ENCODE data around the gene MCF2L. TPM values are rescaled to one million over a fixed set of nuclear protein-coding genes. Genes with fewer than 3 reads are reported as not detected.
"Not testable (repeated sequence)": the region's sequence is repeated elsewhere in the genome, so short reads cannot be mapped to it uniquely, and the experiment has no call there.

Gene MCF2L
- total RNA-seq, 2 experiments from 2014 or later: 1.6 to 2.8 TPM

DNA sequence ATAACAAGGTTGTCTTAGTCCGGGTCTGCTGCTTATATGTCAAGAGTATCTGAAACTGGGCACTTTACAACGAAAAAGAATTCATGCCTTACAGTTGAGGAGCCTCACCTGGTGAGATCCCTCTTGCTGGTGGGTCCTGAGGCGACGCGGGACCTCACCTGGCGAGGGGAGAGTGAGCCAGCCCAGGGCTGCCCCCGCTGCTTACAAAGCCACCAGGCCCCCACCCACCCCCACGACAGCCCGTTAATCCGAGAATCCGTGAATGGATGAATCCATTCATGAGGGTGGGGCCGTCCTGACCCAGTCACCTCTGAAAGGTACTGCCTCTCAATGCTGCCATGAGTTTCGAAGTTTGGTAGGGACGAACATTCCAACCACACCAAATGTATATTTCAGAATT, 82.6 kb downstream of the MCF2L start:
- CTCF ChIA-PET: no interaction called here
- no peak overlapping the region for H3K27ac Mint-ChIP-seq
- ATAC-seq (no peak), DNase-seq (no peak)
- H3K27me3 Mint-ChIP-seq: no peaks in the 10 kb centered on the region
- no peak overlapping the region for H3K4me3 Mint-ChIP-seq
- no peaks in the 10 kb centered on the region for H3K9me3 Mint-ChIP-seq (ENCODE audit: low read depth)
- no peaks in the 10 kb centered on the region for H3K4me1 Mint-ChIP-seq
- H3K36me3 Mint-ChIP-seq: no peaks in the 10 kb centered on the region

DNA sequence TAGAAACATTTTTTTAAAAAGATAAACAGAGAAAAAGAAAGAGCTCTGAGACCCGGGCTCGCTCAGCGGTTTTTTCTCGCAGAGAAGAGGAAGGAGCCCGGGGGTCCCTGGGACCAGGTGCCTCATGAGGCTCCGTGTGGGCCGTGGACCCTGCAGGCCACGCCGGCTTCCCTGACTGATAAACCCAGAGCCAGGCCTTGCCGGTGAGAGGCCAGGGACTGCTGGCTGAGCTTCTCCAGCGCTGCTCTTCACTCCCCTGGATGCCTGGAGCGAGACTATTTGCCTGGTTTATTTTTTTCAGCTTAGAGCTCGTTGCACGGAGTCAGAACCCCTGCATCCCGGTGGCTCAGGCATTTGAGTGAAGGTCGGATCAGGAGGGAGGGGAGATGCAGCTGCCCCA, 83.2 kb downstream of the MCF2L start:
- H3K4me1 Mint-ChIP-seq: no peaks in the 10 kb centered on the region
- ATAC-seq (no peak), DNase-seq (no peak)
- H3K27ac Mint-ChIP-seq: no peak overlapping the region
- CTCF ChIA-PET: no interaction called here
- no peak overlapping the region for H3K4me3 Mint-ChIP-seq
- no peaks in the 10 kb centered on the region for H3K27me3 Mint-ChIP-seq
- H3K9me3 Mint-ChIP-seq (ENCODE audit: low read depth): no peaks in the 10 kb centered on the region
- no peaks in the 10 kb centered on the region for H3K36me3 Mint-ChIP-seq

DNA sequence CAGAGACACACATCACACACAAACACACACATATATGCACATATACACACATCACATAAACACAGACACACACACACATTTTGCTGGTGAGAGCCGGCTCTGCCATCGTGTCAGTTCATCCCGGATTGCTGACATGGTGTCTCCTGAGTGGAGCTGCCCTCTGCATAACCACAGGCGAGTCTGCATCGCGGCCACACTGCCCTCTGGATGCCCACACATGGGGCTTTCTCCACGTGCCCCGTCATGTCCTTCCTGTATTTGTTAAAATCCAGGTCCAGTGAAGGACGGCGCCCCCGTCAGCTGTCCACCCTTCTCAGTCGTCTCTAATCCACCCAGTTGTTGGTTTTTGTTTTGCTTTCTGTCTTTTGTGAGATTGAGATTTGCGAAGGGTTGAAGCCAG, 84.0 kb downstream of the MCF2L start:
- CTCF ChIA-PET: no interaction called here

DNA sequence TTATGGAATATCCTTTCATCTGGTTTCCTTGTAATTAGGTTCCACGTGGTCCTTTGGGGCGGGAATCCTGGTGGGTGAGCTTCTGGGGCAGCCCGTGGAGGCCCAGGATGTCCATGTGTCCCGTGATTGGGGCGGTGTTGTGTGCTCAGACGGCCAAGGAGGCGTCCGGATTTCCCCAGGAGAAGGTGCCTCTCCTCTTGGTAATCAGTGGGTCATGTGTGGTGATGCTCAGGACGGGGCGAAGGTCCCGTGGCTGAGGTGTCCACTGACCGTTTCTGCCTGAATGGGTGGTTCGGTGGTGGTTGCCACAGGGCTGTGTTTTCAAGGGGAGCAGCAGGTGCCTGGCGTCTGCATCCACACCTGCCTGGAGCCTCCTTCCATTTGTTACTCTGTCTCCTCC, 84.4 kb downstream of the MCF2L start:
- DNase-seq: no peak
- H3K4me1 Mint-ChIP-seq: no peaks in the 10 kb centered on the region
- no peaks in the 10 kb centered on the region for H3K36me3 Mint-ChIP-seq
- H3K4me3 Mint-ChIP-seq: no peak overlapping the region
- H3K27me3 Mint-ChIP-seq: no peaks in the 10 kb centered on the region
- ATAC-seq: no peak
- CTCF ChIA-PET: no interaction called here
- H3K9me3 Mint-ChIP-seq (ENCODE audit: low read depth): no peaks in the 10 kb centered on the region
- H3K27ac Mint-ChIP-seq: no peak overlapping the region

More for the DNA sequence above, 84.0 kb downstream of the MCF2L start:
- H3K4me3 Mint-ChIP-seq: no peak overlapping the region
- H3K9me3 Mint-ChIP-seq (ENCODE audit: low read depth): no peaks in the 10 kb centered on the region
- DNase-seq: no peak
- no peaks in the 10 kb centered on the region for H3K36me3 Mint-ChIP-seq
- no peak for ATAC-seq
- H3K27ac Mint-ChIP-seq: no peak overlapping the region
- H3K27me3 Mint-ChIP-seq: no peaks in the 10 kb centered on the region
- no peaks in the 10 kb centered on the region for H3K4me1 Mint-ChIP-seq

DNA sequence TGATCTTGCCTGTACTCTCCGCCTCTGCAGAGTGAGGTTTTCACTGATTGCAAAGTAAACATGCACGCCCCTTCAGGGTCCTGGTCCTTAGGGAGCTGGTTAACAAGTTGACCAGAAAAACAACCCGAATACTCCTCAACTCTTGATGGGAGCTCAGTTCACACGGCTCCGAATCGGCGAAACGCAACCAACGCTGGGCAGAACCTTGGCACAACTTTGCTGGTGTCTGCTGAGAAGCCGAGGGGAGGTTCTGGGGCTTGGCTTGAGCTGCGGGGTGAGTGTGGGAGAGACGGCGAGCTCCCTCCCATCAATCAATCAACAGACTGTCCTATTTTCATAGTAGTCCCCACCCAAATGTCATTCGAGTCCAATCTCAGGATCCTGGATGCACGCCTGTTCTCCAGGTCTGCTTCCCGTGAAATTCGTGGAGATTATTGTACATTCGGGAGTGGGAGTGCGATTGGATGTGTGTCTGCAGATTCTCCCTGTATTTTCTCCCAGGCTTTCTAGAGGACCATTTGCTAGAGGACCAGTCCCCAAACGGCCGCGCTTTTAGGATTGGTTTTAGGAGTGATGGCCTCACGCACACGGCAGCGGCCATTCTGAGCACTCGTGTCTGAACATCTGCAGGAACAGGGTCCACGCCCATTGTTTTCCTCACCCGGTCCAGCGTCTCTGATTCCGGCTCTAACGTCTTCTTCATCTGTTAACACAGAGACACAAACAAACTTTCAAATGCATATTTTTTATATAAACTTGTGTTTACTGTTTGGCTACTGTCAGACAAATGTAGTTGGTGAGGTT, 85.0 kb downstream of the MCF2L start:
- CTCF ChIA-PET: no interaction called here
- DNase-seq (no peak), ATAC-seq (no peak)
- H3K27ac Mint-ChIP-seq: no peak overlapping the region
- no peak overlapping the region for H3K4me3 Mint-ChIP-seq
- no peaks in the 10 kb centered on the region for H3K9me3 Mint-ChIP-seq (ENCODE audit: low read depth)
- no peaks in the 10 kb centered on the region for H3K27me3 Mint-ChIP-seq
- no peaks in the 10 kb centered on the region for H3K4me1 Mint-ChIP-seq
- H3K36me3 Mint-ChIP-seq: no peaks in the 10 kb centered on the region

DNA sequence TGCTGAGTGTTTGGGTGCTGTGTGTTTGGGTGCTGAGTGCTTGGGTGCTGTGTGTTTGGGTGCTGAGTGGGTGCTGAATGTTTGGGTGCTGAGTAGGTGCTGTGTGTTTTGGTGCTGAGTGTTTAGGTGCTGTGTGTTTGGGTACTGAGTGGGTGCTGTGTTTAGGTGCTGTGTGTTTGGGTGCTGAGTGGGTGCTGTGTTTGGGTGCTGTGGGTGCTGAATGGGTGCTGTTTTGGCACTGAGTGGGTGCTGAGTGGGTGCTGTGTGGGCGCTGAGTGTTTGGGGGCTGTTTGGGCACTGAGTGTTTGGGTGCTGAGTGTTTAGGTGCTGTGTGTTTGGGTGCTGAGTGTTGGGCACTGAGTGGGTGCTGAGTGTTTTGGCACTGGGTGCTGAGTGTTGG, 88.1 kb downstream of the MCF2L start:
- no peaks in the 10 kb centered on the region for H3K9me3 Mint-ChIP-seq (ENCODE audit: low read depth)
- no peak overlapping the region for H3K27ac Mint-ChIP-seq
- no peak overlapping the region for H3K4me3 Mint-ChIP-seq
- H3K4me1 Mint-ChIP-seq: no peaks in the 10 kb centered on the region
- DNase-seq: no peak
- ATAC-seq: no peak
- H3K27me3 Mint-ChIP-seq: no peaks in the 10 kb centered on the region
- no peaks in the 10 kb centered on the region for H3K36me3 Mint-ChIP-seq
- CTCF ChIA-PET: no interaction called here

DNA sequence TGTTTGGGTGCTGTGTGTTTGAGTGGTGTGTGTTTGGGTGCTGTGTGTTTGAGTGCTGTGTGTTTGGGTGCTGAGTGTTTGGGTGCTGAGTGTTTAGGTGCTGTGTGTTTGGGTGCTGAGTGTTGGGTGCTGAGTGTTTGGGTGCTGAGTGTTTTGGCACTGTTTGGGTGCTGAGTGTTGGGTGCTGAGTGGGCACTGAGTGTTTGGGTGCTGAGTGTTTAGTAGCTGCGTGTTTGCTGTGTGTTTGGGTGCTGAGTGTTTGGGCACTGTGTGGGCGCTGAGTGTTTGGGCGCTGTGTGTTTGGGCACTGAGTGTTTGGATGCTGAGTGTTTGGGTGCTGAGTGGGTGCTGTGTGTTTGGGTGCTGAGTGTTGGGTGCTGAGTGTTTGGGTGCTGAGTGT, 88.5 kb downstream of the MCF2L start:
- H3K36me3 Mint-ChIP-seq; ATAC-seq; H3K9me3 Mint-ChIP-seq (ENCODE audit: low read depth); H3K27me3 Mint-ChIP-seq; H3K4me3 Mint-ChIP-seq; DNase-seq; CTCF ChIA-PET; H3K4me1 Mint-ChIP-seq; H3K27ac Mint-ChIP-seq: not testable (repeated sequence)

DNA sequence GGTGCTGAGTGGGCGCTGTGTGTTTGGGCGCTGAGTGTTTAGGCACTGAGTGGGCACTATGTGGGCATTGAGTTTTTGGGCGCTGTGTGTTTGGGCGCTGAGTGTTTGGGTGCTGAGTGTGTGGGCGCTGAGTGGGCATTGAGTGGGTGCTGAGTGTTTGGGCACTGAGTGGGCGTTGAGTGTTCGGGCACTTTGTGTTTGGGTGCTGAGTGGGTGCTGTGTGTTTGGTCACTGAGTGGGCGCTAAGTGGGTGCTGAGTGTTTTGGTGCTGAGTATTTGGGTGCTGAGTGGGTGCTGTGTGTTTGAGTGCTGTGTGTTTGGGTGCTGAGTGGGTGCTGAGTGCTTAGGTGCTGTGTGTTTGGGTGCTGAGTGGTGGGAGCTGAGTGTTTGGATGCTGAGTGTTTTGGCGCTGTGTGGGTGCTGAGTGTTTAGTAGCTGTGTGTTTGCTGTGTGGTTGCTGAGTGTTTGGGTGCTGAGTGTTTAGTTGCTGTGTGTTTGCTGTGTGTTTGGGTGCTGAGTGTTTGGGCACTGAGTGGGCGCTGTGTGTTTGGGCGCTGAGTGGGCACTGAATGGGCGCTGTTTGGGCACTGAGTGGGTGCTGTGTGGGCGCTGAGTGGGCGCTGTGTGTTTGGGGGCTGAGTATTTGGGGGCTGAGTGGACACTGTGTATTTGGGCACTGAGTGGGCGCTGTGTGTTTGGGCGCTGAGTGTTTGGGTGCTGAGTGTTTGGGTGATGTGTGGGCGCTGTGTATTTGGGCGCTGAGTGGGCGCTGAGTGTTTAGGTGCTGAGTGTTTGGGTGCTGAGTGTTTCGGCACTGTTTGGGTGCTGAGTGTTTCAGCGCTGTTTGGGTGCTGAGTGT, 89.3 kb downstream of the MCF2L start:
- Mint-ChIP-seq H3K27ac (no peak overlapping the region), H3K4me1 (no peaks in the 10 kb centered on the region), H3K36me3 (no peaks in the 10 kb centered on the region), H3K4me3 (no peak overlapping the region), H3K27me3 (no peaks in the 10 kb centered on the region), H3K9me3 (ENCODE audit: low read depth) (no peaks in the 10 kb centered on the region)
- CTCF ChIA-PET: no interaction called here
- DNase-seq: no peak
- ATAC-seq: no peak

DNA sequence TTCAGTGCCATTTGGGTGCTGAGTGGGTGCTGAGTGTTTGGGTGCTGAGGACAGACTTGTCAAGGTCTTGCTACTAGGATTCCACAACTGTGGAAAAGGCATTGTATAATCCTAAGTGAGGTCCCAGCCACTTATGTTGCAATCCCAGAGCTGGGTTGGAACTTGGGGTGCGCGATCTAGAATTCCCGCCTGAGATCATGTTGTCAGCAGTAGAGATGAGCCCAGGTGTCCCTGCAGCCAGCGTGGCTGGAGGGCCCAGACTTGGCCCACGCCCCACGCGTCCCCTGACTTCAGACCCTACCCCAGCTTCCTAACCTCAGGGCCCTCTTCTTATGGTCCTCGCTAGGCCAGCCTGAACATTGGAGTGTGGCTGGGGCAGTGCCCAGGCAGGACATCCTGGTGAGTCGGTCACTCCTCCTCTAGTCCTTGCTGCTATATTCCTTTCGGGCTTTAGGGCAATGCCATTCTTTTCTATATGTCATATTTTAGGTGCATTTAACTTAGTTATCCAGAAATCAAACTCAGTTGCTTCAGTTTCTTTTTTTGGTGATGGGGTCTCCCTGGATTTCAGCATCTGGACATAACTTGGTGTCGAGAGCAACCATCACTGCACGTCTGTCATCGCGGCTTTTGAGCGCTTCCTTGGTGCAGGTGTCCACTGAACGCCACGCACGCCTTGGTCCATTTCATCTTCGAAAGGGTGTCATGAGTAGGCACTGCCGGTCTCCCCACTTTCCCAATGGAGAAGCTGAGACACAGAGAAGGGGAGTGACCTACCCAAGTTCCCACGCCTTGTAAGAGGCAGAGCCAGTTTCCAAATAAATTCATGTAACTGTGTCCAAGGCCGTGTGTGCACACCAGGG, 90.2 kb downstream of the MCF2L start:
- ATAC-seq: no peak
- H3K27ac Mint-ChIP-seq: no peak overlapping the region
- H3K4me3 Mint-ChIP-seq: no peak overlapping the region
- H3K36me3 Mint-ChIP-seq: no peaks in the 10 kb centered on the region
- CTCF ChIA-PET: no interaction called here
- H3K4me1 Mint-ChIP-seq: no peaks in the 10 kb centered on the region
- H3K27me3 Mint-ChIP-seq: no peaks in the 10 kb centered on the region
- no peaks in the 10 kb centered on the region for H3K9me3 Mint-ChIP-seq (ENCODE audit: low read depth)
- no peak for DNase-seq

DNA sequence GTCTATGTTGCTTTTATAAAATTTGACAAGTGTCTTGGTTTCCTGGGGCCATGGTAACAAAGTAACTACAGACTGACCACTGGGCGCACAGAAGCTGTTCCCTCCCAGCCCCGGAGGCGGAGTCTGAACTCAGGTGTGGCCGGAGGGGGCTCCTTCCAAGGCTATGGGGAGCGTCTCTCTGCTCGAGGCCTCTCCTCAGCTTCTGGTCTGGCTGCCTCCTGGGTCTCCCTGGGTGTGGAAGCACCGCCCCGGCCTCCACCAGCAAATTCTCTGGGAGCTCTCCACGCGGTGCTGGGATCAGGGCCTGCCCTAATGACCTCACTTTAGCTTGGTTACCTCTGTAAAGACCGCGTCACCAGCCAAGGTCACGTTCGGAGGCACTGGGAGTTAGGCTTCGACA, 90.9 kb downstream of the MCF2L start:
- ATAC-seq (no peak), DNase-seq (no peak)
- Mint-ChIP-seq H3K36me3 (no peaks in the 10 kb centered on the region), H3K27me3 (no peaks in the 10 kb centered on the region), H3K9me3 (ENCODE audit: low read depth) (no peaks in the 10 kb centered on the region), H3K27ac (no peak overlapping the region), H3K4me1 (no peaks in the 10 kb centered on the region), H3K4me3 (no peak overlapping the region)
- CTCF ChIA-PET: no interaction called here

DNA sequence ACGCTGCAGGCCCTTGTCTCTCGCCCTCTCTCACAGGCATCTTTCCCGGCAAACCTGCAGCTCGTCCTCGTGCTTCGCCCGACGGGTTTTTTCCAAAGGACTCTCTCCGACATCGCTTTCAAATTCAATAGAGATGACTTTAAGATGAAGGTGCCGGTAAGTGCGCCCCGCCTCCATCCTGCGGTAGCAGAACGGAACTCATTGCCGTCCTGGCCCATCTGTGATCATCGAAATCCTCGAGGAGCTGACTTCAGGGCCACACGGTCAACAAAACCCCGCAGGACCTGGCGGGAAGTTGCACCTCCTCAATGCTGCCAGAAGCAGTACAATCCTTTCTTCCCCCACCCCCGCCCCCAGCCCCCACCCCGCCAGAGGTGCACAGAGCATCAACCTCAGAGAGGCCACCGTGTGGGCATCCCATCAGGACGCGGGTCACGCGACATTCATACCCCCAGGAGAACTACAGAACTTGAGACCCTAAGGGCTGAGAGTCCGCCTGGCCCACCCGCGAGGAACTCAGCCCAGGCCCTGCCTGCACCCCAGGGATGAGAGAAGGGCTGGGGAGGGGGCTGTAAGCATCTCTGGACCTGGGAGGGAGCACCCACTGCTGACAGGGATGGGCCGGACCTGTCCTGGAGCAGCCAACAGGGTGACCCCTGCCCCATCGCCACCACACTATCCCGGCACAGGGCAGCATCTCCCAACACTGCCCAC, 91.7 kb downstream of the MCF2L start:
- no peaks in the 10 kb centered on the region for H3K4me1 Mint-ChIP-seq
- no peak overlapping the region for H3K27ac Mint-ChIP-seq
- no peak overlapping the region for H3K4me3 Mint-ChIP-seq
- no peak for DNase-seq
- no peaks in the 10 kb centered on the region for H3K36me3 Mint-ChIP-seq
- H3K27me3 Mint-ChIP-seq: no peaks in the 10 kb centered on the region
- no peak for ATAC-seq
- no peaks in the 10 kb centered on the region for H3K9me3 Mint-ChIP-seq (ENCODE audit: low read depth)
- CTCF ChIA-PET: no interaction called here

DNA sequence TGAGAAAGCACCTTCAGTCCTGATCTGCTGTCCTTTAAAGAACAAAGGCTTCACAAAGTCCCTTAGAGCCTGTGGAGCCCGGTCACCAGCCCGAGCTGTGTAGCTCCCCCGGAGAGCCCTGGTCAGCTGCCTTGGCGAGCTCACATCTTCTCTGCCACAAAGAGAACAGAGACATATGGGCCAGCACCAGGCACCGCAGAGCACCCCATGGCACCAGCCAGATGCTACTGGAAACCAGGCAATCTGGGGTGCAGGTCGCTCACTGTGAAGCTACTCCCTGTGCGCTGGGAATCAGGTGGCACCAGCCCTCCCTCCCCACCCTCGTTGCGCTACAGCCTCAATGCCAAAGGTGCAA, 92.2 kb downstream of the MCF2L start:
- H3K36me3 Mint-ChIP-seq: no peaks in the 10 kb centered on the region
- CTCF ChIA-PET: no interaction called here
- H3K4me1 Mint-ChIP-seq: no peaks in the 10 kb centered on the region
- no peaks in the 10 kb centered on the region for H3K9me3 Mint-ChIP-seq (ENCODE audit: low read depth)
- H3K27me3 Mint-ChIP-seq: no peaks in the 10 kb centered on the region
- H3K27ac Mint-ChIP-seq: no peak overlapping the region
- no peak overlapping the region for H3K4me3 Mint-ChIP-seq
- no peak for ATAC-seq
- no peak for DNase-seq

DNA sequence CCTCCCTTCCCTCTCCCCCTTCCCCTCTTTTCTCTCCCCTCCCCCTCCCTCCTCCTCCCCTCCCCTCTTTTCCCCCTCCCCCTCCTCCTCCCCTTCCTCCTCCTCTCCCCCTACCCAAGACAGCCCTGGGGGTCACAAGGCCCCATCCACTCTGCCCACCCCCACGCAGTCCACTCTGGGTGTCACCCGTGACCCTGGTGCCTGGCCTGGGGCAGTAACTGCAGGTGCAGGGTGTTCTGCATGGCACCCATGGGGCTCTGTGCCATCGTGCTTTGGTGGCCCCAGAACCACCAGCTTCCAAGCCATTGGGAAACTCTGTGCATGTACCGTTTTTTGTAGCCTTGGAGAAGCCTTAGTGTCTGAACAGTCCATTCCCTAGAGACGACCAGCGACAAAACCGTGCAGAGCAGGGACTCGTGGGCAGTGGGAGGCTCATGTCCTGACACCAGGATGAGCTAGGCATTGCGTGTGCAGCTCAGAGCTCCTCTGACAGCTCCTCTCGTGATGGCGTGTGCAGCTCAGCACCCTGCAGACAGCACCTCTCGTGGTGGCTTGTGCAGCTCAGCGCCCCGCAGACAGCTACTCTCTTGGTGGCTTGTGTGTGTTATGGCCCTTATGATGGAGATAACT, 92.9 kb downstream of the MCF2L start:
- Mint-ChIP-seq H3K27me3 (no peaks in the 10 kb centered on the region), H3K4me3 (no peak overlapping the region), H3K9me3 (ENCODE audit: low read depth) (no peaks in the 10 kb centered on the region), H3K4me1 (no peaks in the 10 kb centered on the region), H3K27ac (no peak overlapping the region), H3K36me3 (no peaks in the 10 kb centered on the region)
- CTCF ChIA-PET: no interaction called here
- DNase-seq (no peak), ATAC-seq (no peak)
